ENCODE data around the gene GOLGA8F.
"Not testable (repeated sequence)": the region's sequence is repeated elsewhere in the genome, so short reads cannot be mapped to it uniquely, and the experiment has no call there.

Gene GOLGA8F, protein sequence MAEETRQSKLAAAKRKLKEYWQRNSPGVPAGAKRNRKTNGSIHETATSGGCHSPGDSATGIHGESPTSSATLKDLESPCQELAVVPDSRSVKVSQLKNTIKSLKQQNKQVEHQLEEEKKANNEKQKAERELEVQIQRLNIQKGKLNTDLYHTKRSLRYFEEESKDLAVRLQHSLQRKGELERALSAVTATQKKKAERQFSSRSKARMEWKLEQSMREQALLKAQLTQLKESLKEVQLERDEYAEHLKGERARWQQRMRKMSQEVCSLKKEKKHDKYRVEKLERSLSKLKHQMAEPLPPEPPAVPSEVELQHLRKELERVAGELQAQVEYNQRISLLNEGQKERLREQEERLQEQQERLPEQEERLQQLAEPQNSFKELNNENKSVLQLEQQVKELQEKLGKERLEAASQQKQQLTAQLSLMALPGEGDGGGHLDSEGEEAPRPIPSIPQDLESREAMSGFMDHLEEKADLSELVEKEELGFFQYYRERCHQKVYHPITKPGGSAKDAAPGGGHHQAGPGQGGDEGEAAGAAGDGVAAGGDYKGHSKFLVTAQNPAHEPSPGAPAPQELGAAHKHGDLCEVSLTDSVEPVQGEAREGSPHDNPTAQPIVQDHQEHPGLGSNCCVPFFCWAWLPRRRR

DNA sequence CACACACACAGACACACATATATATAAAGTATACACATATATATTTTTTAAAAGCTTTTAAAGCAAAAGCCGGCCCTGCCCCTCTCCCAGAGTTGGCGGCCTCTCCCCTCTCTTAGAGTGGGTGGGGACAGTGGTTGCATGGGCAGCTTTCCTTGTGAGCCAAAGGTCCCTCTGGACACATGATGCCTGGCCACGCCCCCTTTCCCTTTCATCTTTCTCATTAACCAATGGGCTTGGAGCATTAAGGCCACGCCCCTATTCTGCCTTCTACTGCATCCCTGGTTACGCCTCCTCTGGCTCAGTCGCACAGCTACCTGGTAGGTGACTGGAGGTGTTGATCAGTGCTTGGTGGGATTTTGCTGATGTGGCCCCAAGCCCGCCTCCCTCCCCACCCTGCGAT is at the start of gene GOLGA8F:
GOLGA8F (plus strand) TSS at position 301 of the 400 bp plus-strand sequence; CDS start at position 399, 98 bp downstream.
- DNase-seq (ENCODE audit: low read depth), result not testable (repeated sequence)

DNA sequence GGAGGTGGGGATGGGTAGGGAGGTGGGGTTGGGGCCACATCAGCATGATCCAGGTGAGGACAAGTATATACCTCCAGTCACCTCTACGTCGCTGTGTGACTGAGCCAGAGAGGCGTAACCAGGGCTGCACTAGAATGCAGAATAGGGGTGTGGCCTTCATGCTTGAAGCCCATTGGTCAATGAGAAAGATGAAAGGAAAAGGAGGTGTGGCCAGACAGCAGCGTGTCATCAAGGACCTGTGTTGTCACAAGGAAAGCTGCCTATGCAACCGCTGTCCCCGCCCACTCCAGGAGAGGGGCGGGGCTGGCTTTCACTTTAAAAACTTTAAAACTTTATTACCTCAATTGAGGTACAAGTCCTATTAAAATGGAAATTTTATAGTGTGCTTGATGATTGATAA is 20.5 kb upstream of the GOLGA8F start, which contains the start of gene GOLGA6L24:
GOLGA6L24 (minus strand) TSS at position 101 of the 400 bp plus-strand sequence; CDS start at position 40, 61 bp downstream.
- DNase-seq (ENCODE audit: low read depth), result not testable (repeated sequence)

DNA sequence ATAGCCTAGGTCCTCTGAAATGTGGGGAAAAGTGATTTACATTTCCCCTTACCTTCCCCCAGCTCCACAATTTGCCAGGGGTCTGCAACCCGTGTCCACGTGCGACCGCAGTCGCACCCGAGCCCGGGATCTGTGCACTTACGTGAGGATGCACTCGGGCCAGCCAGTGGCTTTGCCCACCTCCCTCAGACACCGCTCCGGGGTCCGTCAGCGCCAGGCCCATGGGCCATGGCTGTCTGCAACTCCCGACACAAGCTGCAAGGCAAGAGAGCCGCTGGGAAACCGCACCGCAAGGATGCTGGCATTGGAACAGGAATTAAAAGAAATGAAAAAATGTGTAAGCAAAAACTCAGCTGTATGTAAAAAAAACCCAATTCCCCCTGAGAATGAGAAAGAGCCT is 13.0 kb upstream of the GOLGA8F start:
- DNase-seq (ENCODE audit: low read depth), result not testable (repeated sequence)

DNA sequence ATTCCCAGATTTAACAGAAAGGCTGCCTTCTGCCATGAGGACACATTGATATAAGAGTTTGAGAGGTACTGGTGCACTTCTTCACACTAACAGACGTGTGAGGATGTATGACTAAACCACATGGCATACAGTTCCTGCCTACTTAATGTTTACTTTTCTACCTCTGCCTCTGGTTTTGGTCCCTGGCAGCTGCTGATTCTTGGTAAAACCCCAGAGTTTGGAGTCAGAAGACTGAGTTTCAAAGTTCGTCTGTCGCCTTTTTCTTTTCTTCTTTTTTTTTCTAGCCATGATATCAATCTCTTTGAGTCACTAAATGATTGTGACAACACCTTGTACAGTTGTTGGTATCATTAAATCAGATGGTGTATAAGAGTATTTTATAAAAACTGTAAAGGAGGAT is 1.6 kb downstream of the GOLGA8F start:
- DNase-seq (ENCODE audit: low read depth), result not testable (repeated sequence)

DNA sequence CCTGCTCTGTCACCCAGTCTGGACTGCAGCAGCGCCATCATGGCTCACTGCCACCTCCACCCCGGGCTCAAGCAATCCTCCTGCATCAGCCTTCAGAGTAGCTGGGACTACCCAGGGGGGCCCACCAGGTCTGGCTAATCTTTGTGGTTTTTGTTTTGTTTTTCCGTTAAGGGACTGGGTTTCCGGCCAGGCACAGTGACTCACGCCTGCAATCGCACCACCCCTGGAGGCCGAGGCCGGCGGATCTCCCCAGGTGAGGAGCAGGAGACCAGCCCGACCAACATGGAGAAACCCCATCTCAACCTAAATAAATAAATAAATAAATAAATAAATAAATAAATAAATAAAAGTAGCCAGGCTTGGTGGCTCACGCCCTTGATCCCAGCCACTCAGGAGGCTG is 17.6 kb downstream of the GOLGA8F start:
- DNase-seq (ENCODE audit: low read depth), result not testable (repeated sequence)

DNA sequence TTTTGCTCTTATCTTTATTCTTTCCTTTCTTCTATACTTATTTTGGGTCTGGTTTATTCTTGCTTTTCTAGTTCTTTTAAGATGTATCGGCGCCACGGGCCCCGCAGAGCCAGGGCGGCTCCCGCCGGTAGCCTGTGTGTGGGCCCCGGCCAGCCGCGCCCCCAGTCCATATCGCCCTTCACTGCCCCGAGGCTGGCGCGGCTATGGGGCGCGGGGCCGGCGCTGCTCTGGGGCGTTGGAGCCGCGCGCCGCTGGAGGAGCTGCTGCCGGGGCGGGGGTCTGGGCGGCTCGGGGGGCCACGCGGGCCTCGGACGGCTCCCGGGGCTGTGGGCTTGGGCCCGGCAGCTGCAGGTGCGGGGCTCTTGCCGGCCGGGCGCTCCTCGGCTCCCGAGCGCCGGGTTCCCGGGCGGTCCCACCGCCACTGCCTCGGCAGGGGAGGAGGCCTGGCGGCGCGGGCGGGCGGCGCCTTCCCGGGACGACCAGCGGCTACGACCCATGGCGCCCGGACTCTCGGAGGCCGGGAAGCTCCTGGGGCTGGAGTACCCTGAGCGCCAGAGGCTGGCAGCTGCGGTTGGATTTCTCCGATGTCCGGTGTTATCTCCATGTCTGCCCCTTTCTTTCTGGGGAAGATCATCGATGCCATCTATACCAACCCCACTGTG is 24.4 kb downstream of the GOLGA8F start:
- DNase-seq (ENCODE audit: low read depth), result not testable (repeated sequence)

DNA sequence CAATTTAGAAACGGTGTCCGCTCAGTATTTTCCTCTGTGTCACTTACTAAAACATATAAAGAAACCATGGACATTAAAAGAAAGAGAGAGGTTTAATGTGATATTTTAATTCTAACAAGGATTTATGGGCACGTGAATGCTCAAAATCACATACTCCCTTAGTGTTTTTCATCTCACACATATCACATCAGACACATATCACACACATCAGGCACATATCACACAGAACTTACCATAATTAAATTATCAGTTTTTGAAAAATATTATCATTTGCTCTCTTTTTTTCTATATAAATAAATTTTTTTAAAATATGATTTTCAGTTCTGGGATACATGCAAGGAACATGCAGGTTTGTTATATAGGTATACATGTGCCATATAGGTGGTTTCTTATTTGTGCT is 42.0 kb downstream of the GOLGA8F start:
- not testable (repeated sequence) for DNase-seq (ENCODE audit: low read depth)

DNA sequence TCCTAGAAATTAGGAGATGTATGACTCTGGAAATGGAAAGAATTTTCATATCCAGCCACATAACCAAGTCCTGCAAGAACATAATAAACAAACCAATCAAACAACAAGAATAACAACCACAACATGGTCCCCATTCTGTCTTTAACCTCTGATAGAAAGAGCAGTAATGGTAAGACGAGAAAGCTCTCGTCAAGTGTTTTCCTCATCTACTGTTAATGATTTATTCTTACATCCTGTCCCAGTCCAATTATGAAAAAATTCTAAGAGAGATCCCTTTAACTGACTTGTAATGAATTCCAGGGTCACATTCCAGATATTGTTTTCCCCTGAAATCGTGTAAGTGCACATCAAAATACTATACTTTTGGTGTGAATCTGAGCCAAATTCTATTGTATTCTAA is 57.1 kb downstream of the GOLGA8F start:
- DNase-seq (ENCODE audit: low read depth), result not testable (repeated sequence)
